Fibroblast of lung (primary cell): ENCODE data around the gene MAGEH1. TPM values are rescaled to one million over a fixed set of nuclear protein-coding genes. Genes with fewer than 3 reads are reported as not detected.
"Not testable (repeated sequence)": the region's sequence is repeated elsewhere in the genome, so short reads cannot be mapped to it uniquely, and the experiment has no call there.

Source experiments
- DNase-seq, 2 donors: peaks; one replicate each; pipeline versions ENCODE4 v3.0.0 to v3.0.0-alpha.2; 2010; ENCODE audit warnings: low read depth in 2 of 2
- H2AFZ ChIP-seq: 2 replicates; pipeline ENCODE4 v1.5.1; 2012; ENCODE audit warnings: low read length, control low read depth, inconsistent platforms
- H3K27ac ChIP-seq: 2 replicates; pipeline ENCODE4 v1.5.1; 2011; ENCODE audit warnings: low read length, control low read depth; ENCODE audit not compliant: insufficient read depth
- H3K27me3 ChIP-seq: 2 replicates; pipeline ENCODE4 v1.5.1; 2011; ENCODE audit warnings: mild to moderate bottlenecking, low read length; ENCODE audit not compliant: control insufficient read depth, insufficient read depth
- H3K36me3 ChIP-seq: 2 replicates; pipeline ENCODE4 v1.5.1; 2011; ENCODE audit warnings: low read length; ENCODE audit not compliant: control insufficient read depth, insufficient read depth
- H3K4me1 ChIP-seq: 2 replicates; pipeline ENCODE4 v1.5.1; 2011; ENCODE audit warnings: low read length; ENCODE audit not compliant: control insufficient read depth, insufficient read depth; ENCODE audit errors: extremely low read depth
- H3K4me2 ChIP-seq: 2 replicates; pipeline ENCODE4 v1.5.1; 2011; ENCODE audit warnings: low read length, control low read depth; ENCODE audit not compliant: insufficient read depth; ENCODE audit errors: extremely low read depth
- H3K4me3 ChIP-seq, 4 experiments: fragments of 200-600 bp in 1 of 4; sonication (generic) in 1 of 4; replicated peaks in 1 of 4; 2 replicates each; pipeline ENCODE4 v1.5.1; 2011 to 2016; ENCODE audit warnings: low read length in 4 of 4, low read depth in 3 of 4, mild to moderate bottlenecking in 3 of 4, control low read depth in 2 of 4, inconsistent platforms in 1 of 4, mixed read lengths in 1 of 4; ENCODE audit not compliant: insufficient read depth in 1 of 4; ENCODE audit errors: control extremely low read depth in 1 of 4
- H3K79me2 ChIP-seq: 2 replicates; pipeline ENCODE4 v1.5.1; 2012; ENCODE audit warnings: mild to moderate bottlenecking, low read length, inconsistent platforms; ENCODE audit not compliant: control insufficient read depth, insufficient read depth
- H3K9ac ChIP-seq: 2 replicates; pipeline ENCODE4 v1.5.1; 2011; ENCODE audit warnings: mild to moderate bottlenecking, low read length, control low read depth; ENCODE audit not compliant: insufficient read depth
- H3K9me3 ChIP-seq: 2 replicates; pipeline ENCODE4 v1.5.1; 2012; ENCODE audit warnings: low read depth, low read length; ENCODE audit not compliant: control insufficient read depth, insufficient read depth
- H4K20me1 ChIP-seq: 2 replicates; pipeline ENCODE4 v1.5.1; 2011; ENCODE audit warnings: low read length; ENCODE audit not compliant: control insufficient read depth, insufficient read depth; ENCODE audit errors: extremely low read depth
- polyA plus RNA-seq, 2 donors: library from polyadenylated mRNA; depleted of rRNA in 1 of 2; stranded (reverse) in 1 of 2; unstranded in 1 of 2; fragments of >200 nt; gene quantifications; 2 replicates each; pipeline ENCODE4 v1.2.1, GENCODE V29; 2011 to 2012; ENCODE audit warnings: missing spikeins in 1 of 2
- total RNA-seq: library from RNA; depleted of rRNA; stranded (reverse); fragments of >200 nt; gene quantifications from 2 replicates; pipeline ENCODE4 v1.2.1, GENCODE V29; 2014

The MAGEH1 gene
- total and polyA plus RNA-seq, 2 donors (not counting 1 experiment from before 2014, with no cell fraction given): 16.5 to 38.5 TPM

- not testable (repeated sequence) for DNase-seq
Observed at GRCh38 chrX:55459926-55460325, 8.0 kb downstream of the MAGEH1 start.

GRCh38 chrX:55464050-55464449 lies 12.1 kb downstream of the MAGEH1 start:
- not testable (repeated sequence) for H3K4me3 ChIP-seq, H4K20me1 ChIP-seq, H3K4me1 ChIP-seq, H3K27ac ChIP-seq, H3K4me2 ChIP-seq, DNase-seq, H3K36me3 ChIP-seq, H3K79me2 ChIP-seq, H3K9me3 ChIP-seq, H2AFZ ChIP-seq, H3K9ac ChIP-seq, H3K27me3 ChIP-seq

More at GRCh38 chrX:55459926-55460325, 8.0 kb downstream of the MAGEH1 start:
- H3K27ac ChIP-seq, H3K9me3 ChIP-seq, H2AFZ ChIP-seq, H3K4me1 ChIP-seq, H3K9ac ChIP-seq, H3K4me2 ChIP-seq, H3K36me3 ChIP-seq, H3K79me2 ChIP-seq, H4K20me1 ChIP-seq, H3K4me3 ChIP-seq, H3K27me3 ChIP-seq: not testable (repeated sequence)

- H4K20me1 ChIP-seq, H3K9ac ChIP-seq, H3K4me2 ChIP-seq, H3K27ac ChIP-seq, H3K4me3 ChIP-seq, H3K27me3 ChIP-seq, H2AFZ ChIP-seq, H3K4me1 ChIP-seq, H3K79me2 ChIP-seq, DNase-seq, H3K9me3 ChIP-seq, H3K36me3 ChIP-seq: not testable (repeated sequence)
Observed at GRCh38 chrX:55465108-55465507, 13.2 kb downstream of the MAGEH1 start.

- H3K9me3 ChIP-seq, H3K4me2 ChIP-seq, H4K20me1 ChIP-seq, H3K36me3 ChIP-seq, H3K4me3 ChIP-seq, H3K27ac ChIP-seq, DNase-seq, H3K9ac ChIP-seq, H3K79me2 ChIP-seq, H3K27me3 ChIP-seq, H2AFZ ChIP-seq, H3K4me1 ChIP-seq: not testable (repeated sequence)
Observed at GRCh38 chrX:55465791-55466190, 13.9 kb downstream of the MAGEH1 start.

GRCh38 chrX:55479956-55480355 lies 28.0 kb downstream of the MAGEH1 start:
- not testable (repeated sequence) for H3K4me1 ChIP-seq, H3K27me3 ChIP-seq, H4K20me1 ChIP-seq, H2AFZ ChIP-seq, H3K4me2 ChIP-seq, H3K9me3 ChIP-seq, H3K9ac ChIP-seq, H3K79me2 ChIP-seq, DNase-seq, H3K27ac ChIP-seq, H3K36me3 ChIP-seq, H3K4me3 ChIP-seq
